GM19351 (cell line): ENCODE results near the gene RNF123.
"Not testable (repeated sequence)": the region's sequence is repeated elsewhere in the genome, so short reads cannot be mapped to it uniquely, and the experiment has no call there.

Source experiments
- ATAC-seq: cut with Tn5 transposase; IDR thresholded peaks from one replicate; pipeline ENCODE4 v1.9.1; 2021; ENCODE audit warnings: mild to moderate bottlenecking, moderate library complexity; ENCODE audit not compliant: unreplicated experiment

The RNF123 gene

GRCh38 chr3:49734752-49735151 lies 45.4 kb downstream of the RNF123 start:
- ATAC-seq, result no peak

- ATAC-seq, result no peak
Observed at GRCh38 chr3:49738067-49738713, 48.8 kb downstream of the RNF123 start.

GRCh38 chr3:49740427-49740826 lies 51.1 kb downstream of the RNF123 start:
- ATAC-seq, result no peak

GRCh38 chr3:49745986-49746385 lies 56.6 kb downstream of the RNF123 start:
- ATAC-seq, result no peak

- no peak for ATAC-seq
Observed at GRCh38 chr3:49747792-49748480, 58.6 kb downstream of the RNF123 start.

- ATAC-seq, result not testable (repeated sequence)
Observed at GRCh38 chr3:49748874-49749273, 59.5 kb downstream of the RNF123 start.

GRCh38 chr3:49750056-49750455 lies 60.7 kb downstream of the RNF123 start:
- no peak for ATAC-seq

GRCh38 chr3:49751501-49751900 lies 62.1 kb downstream of the RNF123 start:
- no peak for ATAC-seq

- no peak for ATAC-seq
Observed at GRCh38 chr3:49754536-49754935, 65.2 kb downstream of the RNF123 start.

- ATAC-seq, result no peak
Observed at GRCh38 chr3:49756036-49756435, 66.7 kb downstream of the RNF123 start.

- no peak for ATAC-seq
Observed at GRCh38 chr3:49757197-49757596, 67.8 kb downstream of the RNF123 start.

- no peak for ATAC-seq
Observed at GRCh38 chr3:49759226-49759625, 69.9 kb downstream of the RNF123 start.

- ATAC-seq, result no peak
Observed at GRCh38 chr3:49761661-49762060, 72.3 kb downstream of the RNF123 start.

GRCh38 chr3:49763981-49764380 lies 74.6 kb downstream of the RNF123 start:
- no peak for ATAC-seq

- ATAC-seq, result no peak
Observed at GRCh38 chr3:49769286-49769915, 80.0 kb downstream of the RNF123 start.

- ATAC-seq, result no peak
Observed at GRCh38 chr3:49769926-49770325, 80.6 kb downstream of the RNF123 start.
